K562 (cell line): ENCODE data around the gene RNF175. TPM values are rescaled to one million over a fixed set of nuclear protein-coding genes. Genes with fewer than 3 reads are reported as not detected.

Experiments used
- ATAC-seq: fragments of 200-7000 bp; cut with Tn5 transposase; 3 replicates; pipeline ENCODE4 v1.9.1; 2020; ENCODE audit warnings: moderate library complexity
- BruUV-seq: library from RNA; stranded (reverse); fragments of 400-500 nt; replicated peaks from 2 replicates; lab custom pipeline; 2021; lab: Mats Ljungman, UMichigan
- CTCF ChIA-PET: fragments of 300-600 bp; formaldehyde crosslinking; extraction: SDS; loops from one replicate; lab custom pipeline; 2021; ENCODE audit warnings: low intra/inter-chr PET ratio; lab: Yijun Ruan, JAX
- POLR2A ChIA-PET: fragments of 300-600, 350-650 bp; sonication (Branson Sonifier 250); formaldehyde crosslinking; extraction: SDS; loops from one replicate; lab custom pipeline; 2021; ENCODE audit warnings: antibody characterized with exemption, inconsistent platforms; lab: Yijun Ruan, JAX
- DNase-seq, 4 experiments: peaks; one replicate each; pipeline versions ENCODE4 v3.0.0 to v3.0.0-alpha.2; 2011 to 2018; ENCODE audit warnings: low spot score in 3 of 4, mixed read lengths in 3 of 4; ENCODE audit errors: extremely low read depth in 1 of 4
- FAIRE-seq: peaks from 2 replicates; lab custom pipeline; 2011; peaks lifted over from hg19 to GRCh38; lab: Jason Lieb, UNC
- H2AFZ ChIP-seq: 2 replicates; pipeline ENCODE4 v1.6.0; 2011; ENCODE audit warnings: low read depth, low read length, control low read depth, inconsistent platforms
- H3K27ac ChIP-seq: fragments of 200-600 bp; 3 replicates; pipeline ENCODE4 v1.8.0; 2011; ENCODE audit warnings: low read depth, mild to moderate bottlenecking, control low read depth, inconsistent platforms, low read length, moderate library complexity, mixed read lengths; ENCODE audit errors: extremely low read depth
- H3K27me3 ChIP-seq, 2 experiments: fragments of 300-600 bp in 1 of 2; 2 replicates in 1 of 2; 3 replicates in 1 of 2; pipeline versions ENCODE4 v1.6.0 to v1.8.0; 2011; ENCODE audit warnings: inconsistent platforms in 2 of 2, low read length in 2 of 2, mild to moderate bottlenecking in 1 of 2, mixed read lengths in 1 of 2, moderate library complexity in 1 of 2; ENCODE audit not compliant: control insufficient read depth in 2 of 2, insufficient read depth in 2 of 2
- H3K36me3 ChIP-seq: fragments of 300-600 bp; 3 replicates; pipeline ENCODE4 v1.8.0; 2011; ENCODE audit warnings: mild to moderate bottlenecking, low read length, inconsistent platforms; ENCODE audit not compliant: control insufficient read depth, insufficient read depth
- H3K4me1 ChIP-seq, 2 experiments: fragments of 200-600 bp in 1 of 2; replicated peaks in 1 of 2; 2 replicates in 1 of 2; 3 replicates in 1 of 2; pipeline versions ENCODE4 v1.5.1 to v1.8.0; 2011; ENCODE audit warnings: inconsistent platforms in 2 of 2, low read length in 2 of 2, mild to moderate bottlenecking in 1 of 2, mixed read lengths in 1 of 2, moderate library complexity in 1 of 2; ENCODE audit not compliant: control insufficient read depth in 2 of 2, insufficient read depth in 2 of 2
- H3K4me2 ChIP-seq: 2 replicates; pipeline ENCODE4 v1.6.1; 2011; ENCODE audit warnings: low read length, control low read depth, inconsistent platforms, mixed read lengths; ENCODE audit not compliant: insufficient read depth
- H3K4me3 ChIP-seq: fragments of 200-600 bp; sonication (generic), shearing (Covaris generic); 2 replicates; pipeline ENCODE4 v1.5.1; 2016; ENCODE audit warnings: control low read depth, inconsistent platforms
- H3K79me2 ChIP-seq: fragments of 200-600 bp; 3 replicates; pipeline ENCODE4 v1.8.0; 2011; ENCODE audit warnings: low read length, inconsistent platforms; ENCODE audit not compliant: control insufficient read depth, insufficient read depth
- H3K9ac ChIP-seq, 2 experiments: 2 replicates each; pipeline versions ENCODE4 v1.6.0 to v1.6.1; 2011; ENCODE audit warnings: low read depth in 2 of 2, low read length in 2 of 2, control low read depth in 1 of 2, inconsistent platforms in 1 of 2, mild to moderate bottlenecking in 1 of 2, mixed read lengths in 1 of 2; ENCODE audit not compliant: insufficient read depth in 1 of 2
- H3K9me1 ChIP-seq: one replicate; pipeline ENCODE4 v1.6.0; 2011; ENCODE audit warnings: inconsistent platforms, mild to moderate bottlenecking, low read length, moderate library complexity; ENCODE audit not compliant: control insufficient read depth, insufficient read depth
- H3K9me3 ChIP-seq: replicated peaks from 2 replicates; pipeline ENCODE4 v1.5.1; 2011; ENCODE audit warnings: low read depth, low read length, inconsistent platforms; ENCODE audit not compliant: control insufficient read depth, insufficient read depth
- H4K20me1 ChIP-seq: replicated peaks from 2 replicates; pipeline ENCODE4 v1.6.1; 2011; ENCODE audit warnings: low read length, inconsistent platforms, mixed read lengths; ENCODE audit not compliant: control insufficient read depth, insufficient read depth
- NFIC ChIP-seq: fragments of 450-650 bp; IDR thresholded peaks from 2 replicates; pipeline ENCODE4 v1.6.1; 2017; ENCODE audit warnings: mild to moderate bottlenecking, inconsistent platforms
- SMC3 ChIP-seq: conservative IDR thresholded peaks from 2 replicates; pipeline ENCODE4 v1.6.1; 2011; ENCODE audit warnings: low read depth, low read length, improper control_type of control experiment; ENCODE audit not compliant: insufficient read depth
- ZNF212 ChIP-seq: fragments of 450-650 bp; formaldehyde crosslinking; IDR thresholded peaks from 2 replicates; pipeline ENCODE4 v1.4.0; 2020; ENCODE audit warnings: mild to moderate bottlenecking
- WGBS: fragments of 100-300 bp; shearing (Covaris generic); methylation state at CpG from one replicate; pipeline ENCODE4 v1.1.6; 2016; ENCODE audit warnings: low coverage, mixed read lengths; ENCODE audit not compliant: insufficient coverage; ENCODE audit errors: missing lambda C conversion rate; 5-methylcytosine and 5-hydroxymethylcytosine counted together
- in situ Hi-C: fragments of 300-500 bp; cut with MboI; formaldehyde crosslinking; loops from 4 replicates; pipeline ENCODE4 v1.15.0; 2018; ENCODE audit warnings: inconsistent platforms, mixed read lengths
- intact Hi-C: fragments of 100-400 bp; cut with micrococcal nuclease; formaldehyde crosslinking; loops from 2 replicates; pipeline ENCODE4 v1.14.2; 2022
- polyA plus RNA-seq, 8 experiments: library from polyadenylated mRNA; depleted of rRNA in 4 of 8; stranded (reverse) in 5 of 8; unstranded in 3 of 8; fragments of >200 nt; fragmentation: Nextera tagmentation in 2 of 8; fragmentation: Illumina TruSeq in 1 of 8; extraction: Ambion mirVana in 2 of 8; extraction: Trizol in 1 of 8; gene quantifications; 2 replicates each; pipeline versions ENCODE4 v1.2.1 to v1.2.3, GENCODE V29; 2011 to 2014; ENCODE audit warnings: inconsistent platforms in 1 of 8, missing spikeins in 1 of 8
- total RNA-seq, 7 experiments: library from RNA; depleted of rRNA in 6 of 7; stranded (reverse); fragments of >200 nt in 6 of 7; fragmentation: Illumina TruSeq in 2 of 7; extraction: Trizol in 2 of 7; gene quantifications; 2 replicates each; pipeline versions ENCODE4 v1.2.1 to v1.2.3, GENCODE V29; 2011 to 2021; ENCODE audit warnings: low replicate concordance in 1 of 7
- TF ChIP-seq, protein P1 (sequence below), 3 experiments: IDR thresholded peaks in 2 of 3; conservative IDR thresholded peaks in 1 of 3; 2 replicates each; pipeline ENCODE4 v1.5.1; 2011 to 2012; ENCODE audit warnings: low read length in 3 of 3, mild to moderate bottlenecking in 3 of 3, control low read depth in 2 of 3, improper control_type of control experiment in 1 of 3, inconsistent platforms in 1 of 3, low read depth in 1 of 3, mixed read lengths in 1 of 3, moderate library complexity in 1 of 3; ENCODE audit not compliant: insufficient read depth in 2 of 3
- TF ChIP-seq, protein P2 (sequence below): IDR thresholded peaks from 2 replicates; pipeline ENCODE4 v1.6.1; 2011; ENCODE audit warnings: borderline replicate concordance, low read depth, mild to moderate bottlenecking, moderate library complexity, low read length; ENCODE audit not compliant: insufficient read depth, poor library complexity, severe bottlenecking
- TF ChIP-seq, protein P3 (sequence below), 2 experiments: fragments of 250-450 bp in 1 of 2; fragments of 450-650 bp in 1 of 2; sonication (Bioruptor Pico) in 1 of 2; IDR thresholded peaks; 2 replicates each; pipeline versions ENCODE4 v1.6.1 to v1.8.0; 2016 to 2021; ENCODE audit warnings: mild to moderate bottlenecking in 2 of 2, moderate library complexity in 2 of 2, missing compliant biosample characterization in 1 of 2, missing genetic modification characterization in 1 of 2

The RNF175 gene
- total and polyA plus RNA-seq, 9 of the 15 experiments (the other 6 are each of a cell fraction or from before 2014, with no cell fraction given), result not detected

DNA sequence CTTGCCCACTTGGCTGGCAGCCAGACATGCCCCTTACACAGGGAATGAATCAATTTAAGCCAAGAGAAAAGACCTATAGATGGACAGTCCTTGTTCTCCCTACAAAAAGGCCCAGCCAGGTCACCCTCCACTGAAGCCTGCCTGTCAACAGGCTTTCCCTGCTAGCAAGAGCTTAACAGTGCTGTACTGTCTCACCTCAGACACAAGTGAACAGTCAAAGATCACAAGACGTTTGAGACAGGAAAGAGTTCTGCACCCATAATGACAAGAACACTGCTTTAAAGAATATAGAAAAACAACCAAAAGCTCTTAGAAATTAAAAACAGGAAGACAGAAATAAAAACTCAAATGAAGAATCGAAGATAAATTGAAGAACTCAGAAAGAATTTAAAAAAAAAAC lies 4.6 kb downstream of the RNF175 start:
- Histone ChIP-seq H4K20me1 (no peaks in the 10 kb centered on the region), H3K36me3 (no peaks in the 10 kb centered on the region), H3K9ac (no peak overlapping the region), H3K4me3 (no peak overlapping the region), H3K79me2 (no peaks in the 10 kb centered on the region), H3K9me1 (no peaks in the 10 kb centered on the region), H3K27me3 (peaks cover 18 to 42% of the 10 kb centered on the region in 2 experiments; a peak in 4 of 5 replicates), H3K27ac (no peak overlapping the region), H2AFZ (no peak overlapping the region), H3K4me2 (no peak overlapping the region), H3K9me3 (no peaks in the 10 kb centered on the region), H3K4me1 (peaks cover 0 to 10% of the 10 kb centered on the region in 2 experiments; a peak in 2 of 5 replicates)
- no TSS peak for BruUV-seq
- in situ Hi-C loops, result no loop called here
- ATAC-seq (no peak), FAIRE-seq (no peak), DNase-seq (no peak)
- POLR2A ChIA-PET, result no interaction called here
- WGBS, result 0% methylated on average over 2 of the region's 2 CpGs
- TF ChIP-seq ZNF212 (no peak), NFIC (peak; percentile 32; the same call in 1 of the 2 replicates)
- CTCF ChIA-PET, result no interaction called here
- intact Hi-C loops, result loop anchor here (10.0 kb wide), 1 partner anchor 320 kb away; no protein-coding TSS in a partner anchor

DNA sequence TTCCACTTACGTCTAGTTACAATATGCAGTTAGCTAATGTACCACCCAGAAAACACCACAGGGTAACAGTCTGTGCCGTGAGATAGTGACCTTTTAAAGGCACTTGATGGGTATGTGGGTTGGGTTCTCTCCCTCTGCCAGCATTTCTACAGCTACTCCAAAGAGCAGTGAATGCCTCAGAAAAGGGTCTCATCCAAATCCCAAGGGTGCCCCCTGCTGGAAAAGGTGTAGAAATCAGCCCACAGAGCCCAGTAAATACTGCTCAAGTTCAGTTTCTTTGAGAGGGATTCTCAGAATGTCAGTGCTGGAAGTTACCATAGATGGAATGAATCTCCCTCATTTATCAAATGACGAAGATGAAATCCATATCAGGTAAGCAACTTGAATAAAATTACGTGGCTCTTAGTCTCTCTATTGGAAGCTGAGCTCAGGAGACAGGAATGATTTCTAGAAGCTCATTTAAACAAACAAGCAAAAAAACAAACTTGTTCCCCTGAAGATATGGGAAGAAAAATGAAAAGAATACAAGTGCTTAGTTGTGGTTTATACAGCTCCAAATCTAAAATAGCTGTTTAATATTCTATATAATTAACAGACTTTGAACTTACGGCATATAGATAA lies 9.5 kb downstream of the RNF175 start:
- H3K9ac ChIP-seq, result no peak overlapping the region
- no peak overlapping the region for H3K4me2 ChIP-seq
- FAIRE-seq (peak; percentile 96), DNase-seq (peak; percentile 29 to 78 (median 48)), ATAC-seq (peak; percentile 92)
- H3K36me3 ChIP-seq, result no peaks in the 10 kb centered on the region
- H3K27ac ChIP-seq, result no peak overlapping the region
- CTCF ChIA-PET, result interaction anchor here (0.6 to 1.4 kb wide), 3 partner anchors 150 to 607 kb away, joined by 3 read pairs; no protein-coding TSS in a partner anchor
- POLR2A ChIA-PET, result interaction anchor here (0.7 kb wide), 1 partner anchor 8 kb away, joined by 3 read pairs; no protein-coding TSS in a partner anchor
- H3K4me1 ChIP-seq, result no peaks in the 10 kb centered on the region
- peaks cover 4 to 27% of the 10 kb centered on the region in 2 experiments for H3K27me3 ChIP-seq
- 14% methylated on average over 5 of the region's 5 CpGs for WGBS
- BruUV-seq, result no TSS peak
- intact Hi-C loops (loop anchor here (2.0 to 10.0 kb wide), 4 partner anchors 93 to 608 kb away; no protein-coding TSS in a partner anchor), in situ Hi-C loops (no loop called here)
- no peak overlapping the region for H3K4me3 ChIP-seq
- no peak overlapping the region for H2AFZ ChIP-seq
- no peaks in the 10 kb centered on the region for H4K20me1 ChIP-seq
- no peaks in the 10 kb centered on the region for H3K79me2 ChIP-seq
- no peaks in the 10 kb centered on the region for H3K9me3 ChIP-seq
- H3K9me1 ChIP-seq, result no peaks in the 10 kb centered on the region
- TF ChIP-seq, protein P1, sequence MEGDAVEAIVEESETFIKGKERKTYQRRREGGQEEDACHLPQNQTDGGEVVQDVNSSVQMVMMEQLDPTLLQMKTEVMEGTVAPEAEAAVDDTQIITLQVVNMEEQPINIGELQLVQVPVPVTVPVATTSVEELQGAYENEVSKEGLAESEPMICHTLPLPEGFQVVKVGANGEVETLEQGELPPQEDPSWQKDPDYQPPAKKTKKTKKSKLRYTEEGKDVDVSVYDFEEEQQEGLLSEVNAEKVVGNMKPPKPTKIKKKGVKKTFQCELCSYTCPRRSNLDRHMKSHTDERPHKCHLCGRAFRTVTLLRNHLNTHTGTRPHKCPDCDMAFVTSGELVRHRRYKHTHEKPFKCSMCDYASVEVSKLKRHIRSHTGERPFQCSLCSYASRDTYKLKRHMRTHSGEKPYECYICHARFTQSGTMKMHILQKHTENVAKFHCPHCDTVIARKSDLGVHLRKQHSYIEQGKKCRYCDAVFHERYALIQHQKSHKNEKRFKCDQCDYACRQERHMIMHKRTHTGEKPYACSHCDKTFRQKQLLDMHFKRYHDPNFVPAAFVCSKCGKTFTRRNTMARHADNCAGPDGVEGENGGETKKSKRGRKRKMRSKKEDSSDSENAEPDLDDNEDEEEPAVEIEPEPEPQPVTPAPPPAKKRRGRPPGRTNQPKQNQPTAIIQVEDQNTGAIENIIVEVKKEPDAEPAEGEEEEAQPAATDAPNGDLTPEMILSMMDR (IDR thresholded peaks at IDR 0.05 in 2 of 3, conservative IDR thresholded peaks at IDR 0.05 in 1 of 3; ENCODE audit: insufficient read depth in 2 of 3, low read depth in 1 of 3, low read length in 3 of 3), result peak; percentile 69 to 81 (median 78); a peak in 5 of 6 replicates
- TF ChIP-seq, protein P2, sequence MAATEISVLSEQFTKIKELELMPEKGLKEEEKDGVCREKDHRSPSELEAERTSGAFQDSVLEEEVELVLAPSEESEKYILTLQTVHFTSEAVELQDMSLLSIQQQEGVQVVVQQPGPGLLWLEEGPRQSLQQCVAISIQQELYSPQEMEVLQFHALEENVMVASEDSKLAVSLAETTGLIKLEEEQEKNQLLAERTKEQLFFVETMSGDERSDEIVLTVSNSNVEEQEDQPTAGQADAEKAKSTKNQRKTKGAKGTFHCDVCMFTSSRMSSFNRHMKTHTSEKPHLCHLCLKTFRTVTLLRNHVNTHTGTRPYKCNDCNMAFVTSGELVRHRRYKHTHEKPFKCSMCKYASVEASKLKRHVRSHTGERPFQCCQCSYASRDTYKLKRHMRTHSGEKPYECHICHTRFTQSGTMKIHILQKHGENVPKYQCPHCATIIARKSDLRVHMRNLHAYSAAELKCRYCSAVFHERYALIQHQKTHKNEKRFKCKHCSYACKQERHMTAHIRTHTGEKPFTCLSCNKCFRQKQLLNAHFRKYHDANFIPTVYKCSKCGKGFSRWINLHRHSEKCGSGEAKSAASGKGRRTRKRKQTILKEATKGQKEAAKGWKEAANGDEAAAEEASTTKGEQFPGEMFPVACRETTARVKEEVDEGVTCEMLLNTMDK, result peak; percentile 20
- TF ChIP-seq, protein P3, sequence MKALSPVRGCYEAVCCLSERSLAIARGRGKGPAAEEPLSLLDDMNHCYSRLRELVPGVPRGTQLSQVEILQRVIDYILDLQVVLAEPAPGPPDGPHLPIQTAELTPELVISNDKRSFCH (CRISPR knock-in tag; IDR thresholded peaks at IDR 0.05), result no peak
- TF ChIP-seq, protein P3 (tag; IDR thresholded peaks at IDR 0.05), result no peak
- peak; percentile 57 for TF ChIP-seq SMC3
